ENCODE measurements around the gene PDE1C. TPM values are rescaled to one million over a fixed set of nuclear protein-coding genes. Genes with fewer than 3 reads are reported as not detected.

PDE1C gene
- total RNA-seq, 1 donor from 2014 or later: 0.26 TPM

- H3K27ac Mint-ChIP-seq (ENCODE audit: unreplicated experiment): no peak overlapping the region
- no peak for TF ChIP-seq CTCF (conservative IDR thresholded peaks at IDR 0.05)
- no peak overlapping the region for H3K4me3 Mint-ChIP-seq
- no peaks in the 10 kb centered on the region for H3K4me1 Mint-ChIP-seq
- no peaks in the 10 kb centered on the region for H3K9me3 Mint-ChIP-seq
- H3K27me3 Mint-ChIP-seq (ENCODE audit: low read depth): peaks cover 16% of the 10 kb centered on the region
- no peak for DNase-seq (ENCODE audit: low read depth, low spot score)
- no peaks in the 10 kb centered on the region for H3K36me3 Mint-ChIP-seq (ENCODE audit: low read depth)
Measured at GRCh38 chr7:32094516-32094915, 24.3 kb upstream of the PDE1C start.

- no peaks in the 10 kb centered on the region for H3K36me3 Mint-ChIP-seq (ENCODE audit: low read depth)
- no peak for TF ChIP-seq CTCF (conservative IDR thresholded peaks at IDR 0.05)
- H3K27me3 Mint-ChIP-seq (ENCODE audit: low read depth): peaks cover 16% of the 10 kb centered on the region
Measured at GRCh38 chr7:32093415-32094408, 23.5 kb upstream of the PDE1C start.

GRCh38 chr7:32092346-32092745 lies 22.1 kb upstream of the PDE1C start:
- Mint-ChIP-seq H3K4me1 (no peaks in the 10 kb centered on the region), H3K36me3 (ENCODE audit: low read depth) (no peaks in the 10 kb centered on the region), H3K9me3 (no peaks in the 10 kb centered on the region), H3K4me3 (no peak overlapping the region), H3K27ac (ENCODE audit: unreplicated experiment) (no peak overlapping the region), H3K27me3 (ENCODE audit: low read depth) (peaks cover 16% of the 10 kb centered on the region)
- no peak for DNase-seq (ENCODE audit: low read depth, low spot score)
- TF ChIP-seq CTCF (conservative IDR thresholded peaks at IDR 0.05): no peak

More at GRCh38 chr7:32093415-32094408, 23.5 kb upstream of the PDE1C start:
- H3K4me1 Mint-ChIP-seq: no peaks in the 10 kb centered on the region
- no peak for DNase-seq (ENCODE audit: low read depth, low spot score)
- no peak overlapping the region for H3K4me3 Mint-ChIP-seq
- no peak overlapping the region for H3K27ac Mint-ChIP-seq (ENCODE audit: unreplicated experiment)
- H3K9me3 Mint-ChIP-seq: no peaks in the 10 kb centered on the region

- Mint-ChIP-seq H3K9me3 (no peaks in the 10 kb centered on the region), H3K27me3 (ENCODE audit: low read depth) (peaks cover 16% of the 10 kb centered on the region), H3K4me1 (no peaks in the 10 kb centered on the region), H3K4me3 (no peak overlapping the region), H3K27ac (ENCODE audit: unreplicated experiment) (no peak overlapping the region), H3K36me3 (ENCODE audit: low read depth) (no peaks in the 10 kb centered on the region)
- TF ChIP-seq CTCF (conservative IDR thresholded peaks at IDR 0.05): no peak
- no peak for DNase-seq (ENCODE audit: low read depth, low spot score)
Measured at GRCh38 chr7:32091608-32092210, 21.5 kb upstream of the PDE1C start.

- no peaks in the 10 kb centered on the region for H3K9me3 Mint-ChIP-seq
- DNase-seq (ENCODE audit: low read depth, low spot score): no peak
- no peak for TF ChIP-seq CTCF (conservative IDR thresholded peaks at IDR 0.05)
- H3K36me3 Mint-ChIP-seq (ENCODE audit: low read depth): no peaks in the 10 kb centered on the region
- no peak overlapping the region for H3K27ac Mint-ChIP-seq (ENCODE audit: unreplicated experiment)
- H3K4me1 Mint-ChIP-seq: no peaks in the 10 kb centered on the region
- H3K4me3 Mint-ChIP-seq: no peak overlapping the region
- H3K27me3 Mint-ChIP-seq (ENCODE audit: low read depth): peaks cover 16% of the 10 kb centered on the region
Measured at GRCh38 chr7:32089678-32090077, 19.5 kb upstream of the PDE1C start.
